SH-SY5Y (cell line): Measurements from ENCODE around the gene TRA2B.

Source experiments
- GATA2 ChIP-seq: IDR thresholded peaks from 2 replicates; pipeline ENCODE4 v1.6.1; 2011; ENCODE audit warnings: mild to moderate bottlenecking, low read depth, low read length
- GATA3 ChIP-seq: IDR thresholded peaks from 2 replicates; pipeline ENCODE4 v1.6.1; 2011; ENCODE audit warnings: low read depth, mild to moderate bottlenecking, low read length, moderate library complexity

DNA sequence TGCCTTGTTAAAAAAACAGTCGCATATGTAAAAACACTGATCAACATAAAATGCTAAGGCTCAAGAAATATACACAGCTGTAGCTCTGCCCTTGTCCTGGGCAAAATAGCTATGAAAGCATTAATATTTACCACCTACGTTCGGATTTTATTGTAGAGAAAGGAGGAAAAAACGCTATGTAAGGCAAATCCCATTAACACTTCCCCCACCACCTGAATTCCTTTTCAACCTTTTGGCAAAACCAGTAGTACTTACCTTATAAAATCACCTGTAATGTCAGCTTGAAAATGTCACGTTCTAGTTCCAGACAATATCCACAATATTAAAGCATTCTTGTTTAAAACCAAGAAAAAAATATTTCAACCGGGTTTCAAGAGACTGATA lies 3.6 kb downstream of the TRA2B start:
- TF ChIP-seq GATA2 (no peak), GATA3 (no peak)
